HG03565 (cell line): Measurements from ENCODE around the gene TBC1D9.
A peak's percentile ranks its signal among the peaks of the same experiment; 100 is the strongest.
"Not testable (repeated sequence)": the region's sequence is repeated elsewhere in the genome, so short reads cannot be mapped to it uniquely, and the experiment has no call there.

Source experiments
- ATAC-seq: cut with Tn5 transposase; IDR thresholded peaks from one replicate; pipeline ENCODE4 v1.9.1; 2021; ENCODE audit warnings: mild to moderate bottlenecking, moderate library complexity; ENCODE audit not compliant: unreplicated experiment

TBC1D9 gene

DNA sequence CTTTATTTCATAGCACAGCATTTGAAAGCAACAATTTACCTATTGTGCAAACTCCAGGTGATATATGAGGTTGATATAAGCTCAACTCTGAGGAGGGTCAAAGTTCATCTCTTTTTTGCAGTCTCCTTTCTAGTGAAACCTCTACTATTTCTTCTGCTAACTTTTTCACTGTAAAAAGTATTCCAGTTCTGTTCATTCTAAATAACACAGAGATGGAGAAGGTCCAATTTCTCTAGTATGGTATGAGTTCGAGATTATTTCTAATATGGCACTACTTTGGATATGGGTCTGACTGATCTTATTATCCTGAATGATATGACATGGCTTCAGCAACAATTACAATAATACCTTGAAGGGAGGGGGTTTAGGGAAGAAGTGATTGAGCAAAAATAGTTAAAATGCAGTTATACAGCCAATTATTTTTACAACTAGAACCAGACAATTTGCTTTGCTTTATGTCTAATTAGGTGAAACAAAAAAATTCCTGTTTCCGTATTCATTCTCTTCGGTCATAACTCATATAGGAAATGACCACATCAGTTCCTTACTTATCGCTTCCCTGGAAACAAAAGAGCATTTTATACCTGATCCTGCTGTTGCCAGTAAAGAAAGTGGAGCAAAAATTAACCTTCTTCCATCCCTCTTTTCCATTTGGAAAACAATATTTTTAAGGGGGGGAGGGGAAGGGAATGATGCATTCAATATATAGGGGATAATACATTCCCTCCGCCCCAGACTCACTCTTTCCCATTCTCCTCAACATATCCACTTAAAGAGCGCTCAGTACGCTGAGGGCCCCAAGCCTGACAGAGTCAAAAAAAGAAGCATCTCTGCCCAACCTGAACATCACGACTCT, 1.0 kb downstream of the TBC1D9 start:
- ATAC-seq, result no peak

DNA sequence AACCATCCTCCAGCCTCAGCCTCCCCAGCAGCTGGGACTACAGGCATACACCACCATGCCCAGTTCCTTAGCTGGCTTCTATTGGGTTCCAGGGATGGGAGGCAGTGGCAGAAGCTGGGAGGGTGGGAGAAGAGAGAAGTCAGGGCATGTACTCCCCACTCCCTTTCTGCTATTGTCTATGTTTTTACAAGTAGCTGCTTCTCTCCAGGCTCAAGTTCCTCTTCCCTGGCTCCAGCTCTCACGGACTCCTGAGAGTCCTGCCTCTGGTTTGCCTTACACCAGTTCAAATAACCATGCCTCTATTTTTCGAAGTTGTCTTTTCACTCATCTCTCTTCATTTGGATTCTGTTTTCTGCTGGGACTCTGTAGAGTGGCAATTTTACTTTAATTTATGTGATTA, 2.9 kb downstream of the TBC1D9 start:
- ATAC-seq, result no peak

- no peak for ATAC-seq
These were observed 3.7 kb downstream of the TBC1D9 start for GRCh38 chr4:140752291-140753068.

- no peak for ATAC-seq
These were observed 5.7 kb downstream of the TBC1D9 start for GRCh38 chr4:140750470-140750869.

- ATAC-seq, result no peak
These were observed 8.0 kb downstream of the TBC1D9 start for GRCh38 chr4:140748171-140748570.

DNA sequence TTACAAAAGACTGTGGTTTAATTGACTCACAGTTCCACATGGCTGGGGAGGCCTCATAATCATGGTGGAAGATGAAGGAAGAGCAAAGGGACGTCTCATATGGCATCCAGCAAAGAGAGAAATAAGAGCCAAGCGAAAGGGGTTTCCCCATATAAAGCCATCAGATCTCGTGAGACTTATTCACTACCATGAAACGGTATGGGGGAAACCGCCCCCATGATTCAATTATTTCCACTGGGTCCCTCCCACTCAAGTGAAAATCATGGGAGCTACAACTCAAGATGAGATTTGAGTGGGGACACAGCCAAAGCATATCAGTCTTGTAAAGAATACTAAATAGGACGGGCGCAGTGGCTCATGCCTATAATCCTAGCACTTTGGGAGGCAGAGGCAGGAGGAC, 9.6 kb downstream of the TBC1D9 start:
- not testable (repeated sequence) for ATAC-seq

- ATAC-seq, result no peak
These were observed 11.8 kb downstream of the TBC1D9 start for GRCh38 chr4:140744421-140744820.

DNA sequence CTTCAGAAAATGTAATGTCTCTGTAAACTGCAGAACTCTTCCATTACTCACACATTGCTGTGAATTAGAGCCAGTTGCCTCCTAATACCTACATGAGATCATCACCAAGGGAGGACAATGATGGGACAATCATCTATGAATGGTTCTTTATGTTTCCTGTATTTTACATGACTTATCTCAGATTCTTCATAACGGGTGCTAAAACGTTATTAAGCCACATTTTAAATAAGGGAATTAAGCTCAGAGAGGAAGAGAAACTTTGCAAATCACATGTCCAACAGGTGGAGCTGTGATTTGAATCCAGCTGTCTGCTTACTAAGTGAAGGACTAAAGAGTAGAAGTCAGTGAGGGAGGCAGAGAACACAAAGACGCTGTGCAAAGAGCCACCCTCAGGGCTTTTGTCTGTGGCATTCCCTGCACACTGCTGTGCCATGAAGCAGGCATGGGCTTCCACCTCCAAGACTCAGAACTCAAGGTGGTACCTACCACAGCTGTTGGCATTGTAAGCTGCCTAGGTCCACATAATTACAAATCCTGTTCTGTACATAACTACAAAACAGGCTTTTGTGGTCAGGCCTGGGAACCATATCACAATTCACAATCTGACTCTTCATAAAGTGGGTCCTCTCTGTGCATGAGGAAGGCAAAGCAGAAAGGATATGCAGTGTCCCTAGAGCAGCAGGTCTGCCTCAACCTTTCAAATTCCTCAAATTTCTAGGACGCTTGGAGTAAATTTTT, 12.8 kb downstream of the TBC1D9 start:
- peak; percentile 72 for ATAC-seq

- ATAC-seq, result no peak
These were observed 13.4 kb downstream of the TBC1D9 start for GRCh38 chr4:140742838-140743193.

DNA sequence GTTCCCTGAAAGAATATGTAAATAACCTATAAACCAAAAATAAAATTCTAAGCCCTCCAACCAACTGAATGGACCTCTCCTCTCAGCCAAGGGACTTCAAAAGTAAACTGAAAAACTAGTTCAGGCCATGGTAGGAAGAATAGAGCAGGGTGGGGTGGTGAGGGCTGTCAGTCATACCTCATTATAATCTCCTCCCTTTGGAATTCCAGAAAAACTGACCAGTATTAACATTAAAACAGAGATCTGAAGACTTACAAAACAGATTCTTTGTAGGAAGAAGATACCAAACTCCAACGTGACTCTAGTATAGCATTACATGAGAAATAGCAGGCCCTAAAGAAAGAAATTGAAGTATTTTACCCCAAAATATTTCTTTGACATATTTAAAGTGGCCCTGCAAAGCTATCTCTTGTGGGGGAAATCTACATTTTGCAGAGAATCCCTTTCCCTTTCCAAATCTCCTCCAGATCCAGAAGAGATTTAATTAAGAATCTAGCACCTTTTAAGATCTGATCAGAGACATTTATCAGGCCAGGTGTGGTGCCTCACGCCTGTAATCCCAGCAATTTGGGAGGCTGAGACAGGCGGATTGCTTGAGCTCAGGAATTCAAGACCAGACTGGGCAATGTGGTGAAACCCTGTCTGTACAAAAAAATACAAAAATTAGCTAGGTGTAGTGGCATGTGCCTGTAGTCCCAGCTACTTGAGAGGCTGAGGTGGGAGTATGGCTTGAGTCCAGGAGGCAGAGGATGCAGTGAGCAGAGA, 15.1 kb downstream of the TBC1D9 start:
- ATAC-seq, result no peak

- ATAC-seq, result no peak
These were observed 15.8 kb downstream of the TBC1D9 start for GRCh38 chr4:140740422-140740821.

- no peak for ATAC-seq
These were observed 16.2 kb downstream of the TBC1D9 start for GRCh38 chr4:140739971-140740370.

DNA sequence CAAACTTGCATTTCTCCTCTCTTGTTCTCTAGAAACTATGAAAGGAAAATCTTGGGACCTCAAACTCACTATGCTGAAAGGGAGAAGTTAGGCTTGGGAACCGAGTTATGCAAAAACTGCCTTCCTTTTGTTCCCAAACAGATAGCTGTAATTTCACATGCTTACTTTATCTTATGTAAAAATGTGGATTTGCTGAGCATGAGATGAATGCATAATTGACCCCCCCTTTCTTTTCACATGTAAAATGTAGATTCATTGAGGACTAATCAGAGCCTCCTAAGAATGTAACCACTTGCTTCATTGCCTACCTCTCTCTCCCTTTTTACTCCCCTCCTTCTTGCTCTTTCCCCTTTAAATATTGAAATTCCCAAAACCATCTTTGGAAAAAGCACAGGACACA, 18.0 kb downstream of the TBC1D9 start:
- ATAC-seq, result no peak

GRCh38 chr4:140736669-140737343, 19.4 kb downstream of the TBC1D9 start:
- ATAC-seq, result no peak

DNA sequence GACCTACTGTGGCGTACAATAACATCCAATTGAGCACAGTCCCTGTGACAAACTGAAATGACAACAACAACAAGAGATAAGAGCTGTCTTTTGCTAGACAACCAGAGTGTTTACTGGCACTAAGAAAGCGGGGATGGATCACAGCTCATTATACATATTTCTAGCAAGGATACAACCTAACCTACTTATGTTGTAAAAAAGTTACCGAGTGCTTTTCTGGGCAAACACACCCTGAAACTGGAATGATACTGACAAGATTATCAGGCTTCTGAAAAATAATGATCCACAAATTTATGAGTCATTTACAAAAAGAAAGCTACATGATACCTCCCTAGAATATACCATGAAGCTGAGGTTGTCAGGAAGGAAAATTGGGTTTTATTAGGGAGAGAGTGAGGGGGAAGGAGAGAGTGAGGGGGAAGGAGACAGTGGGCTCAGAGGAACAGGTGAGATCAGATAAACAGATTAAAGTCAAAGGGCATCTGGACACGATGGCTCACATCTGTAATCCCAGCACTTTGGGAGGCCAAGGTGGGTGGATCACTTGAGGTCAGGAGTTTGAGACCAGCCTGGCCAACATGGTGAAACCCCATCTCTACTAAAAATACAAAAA, 20.3 kb downstream of the TBC1D9 start:
- no peak for ATAC-seq

GRCh38 chr4:140735317-140735716, 20.9 kb downstream of the TBC1D9 start:
- no peak for ATAC-seq

DNA sequence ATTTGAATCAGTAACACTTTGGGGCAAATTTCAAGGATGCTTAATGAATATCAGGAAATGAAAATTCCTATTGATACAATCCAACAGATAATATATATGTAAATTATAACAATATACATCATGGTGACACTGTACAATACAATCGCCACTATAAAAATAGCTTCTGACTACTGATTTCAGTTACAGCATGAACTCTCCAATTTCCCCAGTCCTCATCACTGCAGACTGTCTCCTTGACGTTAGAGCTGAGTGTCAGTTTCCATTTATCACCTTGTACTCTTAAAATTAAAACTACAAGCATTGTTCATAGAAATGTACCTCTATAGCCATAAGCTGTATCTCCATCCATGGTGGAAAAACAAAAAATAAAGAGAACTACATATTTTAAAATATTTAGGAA, 23.4 kb downstream of the TBC1D9 start:
- no peak for ATAC-seq

- no peak for ATAC-seq
These were observed 26.7 kb downstream of the TBC1D9 start for GRCh38 chr4:140729344-140730049.
